Measurements from ENCODE around the gene NUBPL.
A peak's percentile ranks its signal among the peaks of the same experiment; 100 is the strongest.

The NUBPL gene

DNA sequence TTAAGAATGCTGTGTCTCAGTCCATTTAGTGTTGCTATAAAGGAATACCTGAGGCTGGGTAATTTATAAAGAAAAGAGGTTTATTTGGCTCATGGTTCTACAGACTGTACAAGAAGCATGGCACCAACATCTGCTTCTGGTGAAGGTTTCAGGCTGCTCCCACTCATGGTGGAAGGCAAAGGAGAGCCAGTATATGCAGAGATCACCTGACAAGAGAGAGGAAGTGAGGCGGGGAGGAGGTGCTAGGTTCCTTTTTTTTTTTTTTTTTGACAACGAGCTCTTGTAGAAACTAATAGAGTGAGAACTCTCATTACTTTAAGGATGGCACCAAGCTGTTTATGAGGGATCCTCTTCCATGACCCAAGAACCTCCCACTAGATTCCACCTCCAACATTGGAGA lies 121.6 kb downstream of the NUBPL start:
- no peak overlapping the region for H3K4me3 ChIP-seq (ENCODE audit: low read depth, low read length)
- TF ChIP-seq MYC (IDR thresholded peaks at IDR 0.05; ENCODE audit: low read depth, low read length) (no peak), POLR2A (IDR thresholded peaks at IDR 0.05; ENCODE audit: extremely low read depth, insufficient read length) (no peak)
- TF ChIP-seq, protein P1, sequence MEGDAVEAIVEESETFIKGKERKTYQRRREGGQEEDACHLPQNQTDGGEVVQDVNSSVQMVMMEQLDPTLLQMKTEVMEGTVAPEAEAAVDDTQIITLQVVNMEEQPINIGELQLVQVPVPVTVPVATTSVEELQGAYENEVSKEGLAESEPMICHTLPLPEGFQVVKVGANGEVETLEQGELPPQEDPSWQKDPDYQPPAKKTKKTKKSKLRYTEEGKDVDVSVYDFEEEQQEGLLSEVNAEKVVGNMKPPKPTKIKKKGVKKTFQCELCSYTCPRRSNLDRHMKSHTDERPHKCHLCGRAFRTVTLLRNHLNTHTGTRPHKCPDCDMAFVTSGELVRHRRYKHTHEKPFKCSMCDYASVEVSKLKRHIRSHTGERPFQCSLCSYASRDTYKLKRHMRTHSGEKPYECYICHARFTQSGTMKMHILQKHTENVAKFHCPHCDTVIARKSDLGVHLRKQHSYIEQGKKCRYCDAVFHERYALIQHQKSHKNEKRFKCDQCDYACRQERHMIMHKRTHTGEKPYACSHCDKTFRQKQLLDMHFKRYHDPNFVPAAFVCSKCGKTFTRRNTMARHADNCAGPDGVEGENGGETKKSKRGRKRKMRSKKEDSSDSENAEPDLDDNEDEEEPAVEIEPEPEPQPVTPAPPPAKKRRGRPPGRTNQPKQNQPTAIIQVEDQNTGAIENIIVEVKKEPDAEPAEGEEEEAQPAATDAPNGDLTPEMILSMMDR (IDR thresholded peaks at IDR 0.05; ENCODE audit: low read depth, low read length) = no peak
- TF ChIP-seq, protein P2, sequence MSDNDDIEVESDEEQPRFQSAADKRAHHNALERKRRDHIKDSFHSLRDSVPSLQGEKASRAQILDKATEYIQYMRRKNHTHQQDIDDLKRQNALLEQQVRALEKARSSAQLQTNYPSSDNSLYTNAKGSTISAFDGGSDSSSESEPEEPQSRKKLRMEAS (IDR thresholded peaks at IDR 0.05; ENCODE audit: low read depth, low read length) = no peak
- DNase-seq (ENCODE audit: low read depth) = peak; percentile 1

DNA sequence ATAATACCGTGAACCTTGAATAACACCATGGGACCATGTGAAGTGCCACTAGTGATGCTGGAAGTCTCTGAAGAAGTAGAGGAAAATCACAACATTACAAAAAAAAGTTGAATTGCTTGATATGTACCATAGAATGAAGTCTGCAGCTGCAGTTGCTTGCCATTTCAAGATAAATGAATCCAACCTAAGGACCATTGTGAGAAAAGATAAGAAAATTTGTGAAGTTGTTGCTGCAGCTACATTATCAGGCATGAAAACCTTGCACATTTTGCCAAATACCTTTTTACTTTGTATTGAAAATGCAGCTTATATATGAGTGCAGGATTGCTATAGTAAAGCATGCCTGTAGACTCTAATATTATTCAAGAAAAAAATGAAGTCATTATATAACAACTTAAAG lies 126.5 kb downstream of the NUBPL start:
- TF ChIP-seq POLR2A (IDR thresholded peaks at IDR 0.05; ENCODE audit: extremely low read depth, insufficient read length) (no peak), MYC (IDR thresholded peaks at IDR 0.05; ENCODE audit: low read depth, low read length) (no peak)
- TF ChIP-seq, protein P2 (IDR thresholded peaks at IDR 0.05; ENCODE audit: low read depth, low read length) = no peak
- TF ChIP-seq, protein P1 (IDR thresholded peaks at IDR 0.05; ENCODE audit: low read depth, low read length) = no peak
- no peak overlapping the region for H3K4me3 ChIP-seq (ENCODE audit: low read depth, low read length)

DNA sequence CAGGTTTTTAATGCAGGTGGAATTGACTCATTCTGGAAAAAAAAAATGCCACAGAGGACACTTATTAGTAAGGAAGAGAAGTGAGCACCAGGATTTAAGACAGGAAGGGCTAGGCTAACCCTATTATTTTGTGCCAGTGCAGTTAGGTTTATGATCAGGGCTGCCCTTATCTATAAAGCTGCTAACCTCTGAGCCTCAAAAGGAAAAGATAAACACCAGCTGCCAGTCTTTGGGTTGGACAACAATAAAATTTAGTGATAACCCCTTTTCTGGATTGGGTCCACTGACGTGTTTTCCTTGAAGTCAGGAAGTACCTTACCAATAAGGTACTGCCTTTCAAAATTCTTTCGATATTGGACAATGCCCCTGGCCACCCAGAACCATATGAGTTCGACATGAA lies 128.9 kb downstream of the NUBPL start:
- no peak overlapping the region for H3K4me3 ChIP-seq (ENCODE audit: low read depth, low read length)
- DNase-seq (ENCODE audit: low read depth) = no peak
- TF ChIP-seq, protein P2 (IDR thresholded peaks at IDR 0.05; ENCODE audit: low read depth, low read length) = no peak
- no peak for TF ChIP-seq MYC (IDR thresholded peaks at IDR 0.05; ENCODE audit: low read depth, low read length)
- TF ChIP-seq POLR2A (IDR thresholded peaks at IDR 0.05; ENCODE audit: extremely low read depth, insufficient read length) = no peak
- TF ChIP-seq, protein P1 (IDR thresholded peaks at IDR 0.05; ENCODE audit: low read depth, low read length) = no peak

More for the DNA sequence above, 126.5 kb downstream of the NUBPL start:
- no peak for DNase-seq (ENCODE audit: low read depth)

DNA sequence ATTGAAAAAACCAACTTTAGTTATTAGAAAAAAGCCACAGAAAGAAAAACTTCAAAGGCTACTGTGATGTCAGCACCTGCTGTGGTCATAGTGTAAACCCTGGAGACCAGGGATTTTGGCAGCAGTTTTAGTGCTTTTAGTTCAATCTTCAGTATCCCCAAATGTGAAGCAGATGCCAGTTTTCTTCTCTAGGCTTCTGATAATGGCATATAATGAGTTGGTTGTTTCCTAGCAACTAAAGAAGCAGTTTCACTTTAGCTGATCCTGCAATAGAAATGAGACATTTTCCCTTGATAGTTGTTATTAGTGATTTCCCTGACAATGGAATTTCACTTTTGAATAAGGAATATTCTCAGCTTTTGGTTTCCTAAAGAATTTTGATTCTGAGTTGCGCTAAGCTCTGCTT lies 131.2 kb downstream of the NUBPL start:
- TF ChIP-seq, protein P2 (IDR thresholded peaks at IDR 0.05; ENCODE audit: low read depth, low read length) = no peak
- TF ChIP-seq, protein P1 (IDR thresholded peaks at IDR 0.05; ENCODE audit: low read depth, low read length) = no peak
- TF ChIP-seq POLR2A (IDR thresholded peaks at IDR 0.05; ENCODE audit: extremely low read depth, insufficient read length) (no peak), MYC (IDR thresholded peaks at IDR 0.05; ENCODE audit: low read depth, low read length) (no peak)
- DNase-seq (ENCODE audit: low read depth) = no peak
- H3K4me3 ChIP-seq (ENCODE audit: low read depth, low read length) = no peak overlapping the region

DNA sequence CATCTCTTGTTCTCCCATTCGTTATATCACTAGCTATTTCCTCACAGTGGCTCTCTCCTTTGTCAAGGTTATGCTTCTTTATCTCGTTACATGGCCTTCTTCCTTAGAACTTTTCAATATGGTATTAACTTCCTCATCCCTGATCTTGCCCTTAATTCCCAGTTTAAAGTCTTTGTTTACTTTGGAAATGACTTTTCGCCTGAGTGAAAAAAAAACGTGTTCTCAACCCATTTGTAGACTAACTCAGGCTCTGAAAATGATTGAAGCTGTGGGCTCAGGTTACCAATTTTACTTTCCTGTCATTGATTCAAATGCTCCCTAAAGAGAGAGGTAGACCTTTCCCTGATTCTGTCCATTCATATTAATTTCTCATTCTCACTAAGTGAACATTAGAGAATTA lies 135.2 kb downstream of the NUBPL start:
- TF ChIP-seq, protein P2 (IDR thresholded peaks at IDR 0.05; ENCODE audit: low read depth, low read length) = no peak
- TF ChIP-seq POLR2A (IDR thresholded peaks at IDR 0.05; ENCODE audit: extremely low read depth, insufficient read length) = no peak
- TF ChIP-seq, protein P1 (IDR thresholded peaks at IDR 0.05; ENCODE audit: low read depth, low read length) = no peak
- TF ChIP-seq MYC (IDR thresholded peaks at IDR 0.05; ENCODE audit: low read depth, low read length) = no peak
- H3K4me3 ChIP-seq (ENCODE audit: low read depth, low read length) = no peak overlapping the region
- DNase-seq (ENCODE audit: low read depth) = no peak
